Measurements from ENCODE around the gene KIAA0825.

The KIAA0825 gene

DNA sequence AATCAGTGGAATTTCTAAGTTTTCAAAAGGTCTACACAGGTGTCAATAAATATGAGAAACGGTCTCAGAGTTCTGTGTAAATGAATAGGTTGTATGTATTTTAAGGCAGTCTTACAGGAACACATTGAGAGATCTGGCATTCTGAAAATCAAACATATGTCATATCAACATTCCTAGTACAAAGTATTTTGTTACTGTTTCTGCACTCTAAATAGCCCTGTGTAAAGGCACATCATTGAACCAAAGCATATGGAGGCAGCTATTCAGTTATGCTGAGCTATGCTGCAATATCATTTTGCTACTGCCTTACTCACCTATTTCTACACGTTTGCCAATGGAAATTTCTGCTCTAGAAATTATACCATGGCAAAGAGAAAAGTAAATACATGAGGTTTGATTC lies 379.1 kb downstream of the KIAA0825 start:
- intact Hi-C loops (cut with DNase I), result no loop called here
- no peak for DNase-seq

DNA sequence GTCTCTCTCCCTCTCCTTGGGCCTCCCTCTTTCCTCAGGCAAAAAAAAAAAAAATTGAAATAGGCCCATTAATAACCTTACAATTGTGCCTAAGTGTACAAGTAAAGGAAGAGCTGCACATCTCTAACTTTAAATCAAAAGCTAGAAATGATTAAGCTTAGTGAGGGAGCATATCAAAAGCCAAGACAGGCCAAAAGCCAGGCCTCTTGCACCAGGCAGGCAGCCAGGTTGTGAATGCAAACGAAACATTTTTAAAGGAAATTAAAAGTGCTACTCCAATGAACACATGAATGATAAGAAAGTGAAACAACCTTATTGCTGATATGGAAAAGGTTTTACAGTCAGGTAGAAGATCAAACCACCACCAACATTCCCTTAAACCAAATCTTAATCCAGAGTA lies 383.4 kb downstream of the KIAA0825 start:
- no peak for DNase-seq
- intact Hi-C loops (cut with DNase I), result no loop called here

GRCh38 chr5:94228791-94229190 lies 389.6 kb downstream of the KIAA0825 start:
- intact Hi-C loops (cut with DNase I), result no loop called here
- no peak for DNase-seq

- no peak for DNase-seq
- intact Hi-C loops (cut with DNase I), result no loop called here
These were observed 395.2 kb downstream of the KIAA0825 start for GRCh38 chr5:94223235-94223634.

GRCh38 chr5:94218374-94218773 lies 400.0 kb downstream of the KIAA0825 start:
- intact Hi-C loops (cut with DNase I), result no loop called here
- DNase-seq, result no peak

DNA sequence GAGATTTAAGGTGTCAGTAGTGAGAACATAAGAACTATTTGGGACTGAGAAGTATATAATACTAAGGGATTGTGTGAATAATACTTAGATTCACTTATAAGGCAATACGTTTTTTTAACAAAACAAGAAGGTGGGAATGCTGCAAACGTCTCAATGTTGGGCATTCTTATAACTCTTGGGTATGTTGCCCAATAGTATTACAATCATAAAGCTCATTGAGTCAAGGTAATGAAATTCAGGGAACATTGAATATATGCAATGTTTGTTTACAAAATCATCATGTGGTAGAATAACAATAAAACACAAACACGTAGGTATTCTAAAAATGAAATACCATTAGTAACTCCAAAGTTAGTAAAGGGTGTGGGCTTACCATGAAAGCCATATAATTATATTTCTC lies 400.7 kb downstream of the KIAA0825 start:
- intact Hi-C loops (cut with DNase I), result no loop called here

DNA sequence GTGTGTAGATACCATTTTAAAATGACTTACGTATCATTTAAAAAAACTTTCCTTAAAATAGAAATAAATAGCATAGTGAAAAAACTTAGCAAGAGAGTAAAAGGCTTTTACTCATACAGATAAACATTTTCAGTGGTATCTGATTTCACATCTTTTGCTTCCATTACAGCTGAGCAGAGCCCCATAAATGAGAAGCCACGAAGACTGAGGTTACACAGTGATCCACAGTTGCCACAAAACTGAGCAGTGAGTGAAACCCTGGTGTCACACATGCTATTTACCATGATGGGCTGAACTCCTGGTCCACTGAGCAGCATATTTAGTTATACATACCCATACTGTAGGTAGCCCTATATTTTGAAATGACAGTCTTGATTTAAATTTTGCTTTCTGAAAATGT lies 401.2 kb downstream of the KIAA0825 start:
- intact Hi-C loops (cut with DNase I), result no loop called here
- no peak for DNase-seq

More for the DNA sequence above, 400.7 kb downstream of the KIAA0825 start:
- no peak for DNase-seq

DNA sequence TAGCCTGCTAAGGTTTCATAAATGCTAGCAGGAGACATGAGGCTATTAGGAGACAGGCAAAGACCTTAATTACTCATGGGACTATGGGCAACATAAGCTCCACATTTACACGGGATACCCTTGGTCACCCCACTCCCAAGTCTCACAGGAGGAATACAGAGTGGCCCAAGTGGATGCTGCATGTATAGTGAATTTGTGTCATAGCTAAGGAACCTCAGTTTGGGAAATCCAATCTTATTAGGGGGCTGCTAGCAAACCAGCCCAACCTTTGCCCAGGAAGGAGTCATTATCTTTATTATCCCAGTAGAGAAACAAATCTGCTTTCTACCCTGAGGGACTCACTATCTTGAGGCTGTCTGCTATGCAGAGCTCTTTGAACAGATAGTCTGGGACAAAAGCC lies 405.9 kb downstream of the KIAA0825 start:
- intact Hi-C loops (cut with DNase I), result no loop called here
- no peak for DNase-seq

GRCh38 chr5:94209774-94210355 lies 408.5 kb downstream of the KIAA0825 start:
- no peak for DNase-seq

DNA sequence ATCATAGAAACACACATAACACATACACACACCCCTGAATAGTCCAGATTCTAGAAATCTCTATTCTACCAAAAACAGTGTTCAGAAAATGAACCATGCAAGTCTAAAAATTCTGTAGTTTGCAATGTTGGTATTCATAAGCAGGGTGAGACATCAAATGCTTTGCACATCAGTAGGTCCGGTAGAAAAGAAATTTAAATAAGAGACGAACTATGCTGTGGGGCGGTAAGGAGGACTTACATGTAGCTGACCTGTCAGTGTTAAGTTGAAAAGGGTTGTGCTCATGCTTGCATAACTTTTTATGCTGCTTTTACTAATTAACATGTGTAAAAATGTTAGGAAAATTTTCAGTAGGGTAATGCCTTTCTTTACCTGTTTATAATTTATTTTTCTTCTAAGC lies 409.1 kb downstream of the KIAA0825 start:
- DNase-seq, result no peak
- intact Hi-C loops (cut with DNase I), result no loop called here

More at GRCh38 chr5:94209774-94210355, 408.5 kb downstream of the KIAA0825 start:
- intact Hi-C loops (cut with DNase I), result no loop called here

GRCh38 chr5:94199566-94199965 lies 418.8 kb downstream of the KIAA0825 start:
- intact Hi-C loops (cut with DNase I), result no loop called here
- DNase-seq, result no peak

GRCh38 chr5:94197970-94198369 lies 420.4 kb downstream of the KIAA0825 start:
- intact Hi-C loops (cut with DNase I), result no loop called here
- DNase-seq, result no peak

DNA sequence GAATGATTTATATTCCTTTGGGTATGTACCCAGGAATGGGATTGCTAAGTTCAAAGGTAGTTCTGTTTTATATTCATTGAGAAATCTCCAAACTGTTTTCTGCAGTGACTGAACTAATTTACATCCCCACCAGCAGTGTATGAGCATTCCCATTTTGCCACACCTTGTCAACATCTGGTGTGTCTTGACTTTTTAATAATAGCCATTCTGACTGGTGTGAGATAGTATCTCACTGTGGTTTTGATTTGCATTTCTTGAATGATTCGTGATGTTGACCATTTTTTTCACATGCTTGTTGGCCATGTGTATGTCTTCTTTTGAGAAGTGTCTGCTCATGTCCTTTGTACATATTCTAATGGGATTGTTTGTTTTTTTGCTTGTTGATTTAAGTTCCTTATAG lies 421.5 kb downstream of the KIAA0825 start:
- no peak for DNase-seq
- intact Hi-C loops (cut with DNase I), result no loop called here

DNA sequence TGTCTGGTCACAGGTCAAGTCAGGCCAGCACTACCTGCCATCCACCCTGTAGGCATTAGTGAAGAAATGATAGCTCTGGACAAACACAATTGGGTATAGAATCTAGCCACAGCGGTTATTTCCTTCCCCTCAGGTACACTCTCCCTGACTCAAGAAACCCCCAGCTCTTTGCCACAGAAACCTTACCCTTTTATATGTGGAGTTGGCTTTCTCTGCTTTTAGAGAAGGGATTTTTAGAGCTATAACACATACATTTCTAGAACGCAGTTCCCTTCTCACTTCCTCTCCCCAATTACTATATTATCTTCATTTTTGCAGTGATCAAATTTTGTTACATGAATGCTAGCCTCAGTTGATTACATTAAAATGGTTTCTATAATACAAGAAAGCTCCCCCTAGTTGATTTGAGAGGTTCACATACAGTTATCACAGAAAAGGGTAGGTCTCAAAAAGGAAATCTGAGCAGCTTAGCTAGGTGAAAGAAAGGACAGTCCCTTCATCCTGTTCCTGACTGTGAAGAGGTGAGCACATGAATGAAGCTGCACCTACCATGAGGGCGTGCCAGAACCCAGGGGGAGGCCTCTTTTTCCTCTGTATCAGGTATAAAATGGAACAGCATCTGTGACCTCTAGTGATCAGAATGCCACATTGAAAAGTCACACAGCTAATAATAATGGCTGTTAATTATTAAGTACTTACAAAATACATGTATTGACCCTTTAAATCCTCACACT lies 425.6 kb downstream of the KIAA0825 start:
- intact Hi-C loops (cut with DNase I), result no loop called here
- DNase-seq, result no peak

GRCh38 chr5:94191604-94192003 lies 426.8 kb downstream of the KIAA0825 start:
- intact Hi-C loops (cut with DNase I), result no loop called here
- DNase-seq, result peak in 1 of 42 donors; percentile 4

DNA sequence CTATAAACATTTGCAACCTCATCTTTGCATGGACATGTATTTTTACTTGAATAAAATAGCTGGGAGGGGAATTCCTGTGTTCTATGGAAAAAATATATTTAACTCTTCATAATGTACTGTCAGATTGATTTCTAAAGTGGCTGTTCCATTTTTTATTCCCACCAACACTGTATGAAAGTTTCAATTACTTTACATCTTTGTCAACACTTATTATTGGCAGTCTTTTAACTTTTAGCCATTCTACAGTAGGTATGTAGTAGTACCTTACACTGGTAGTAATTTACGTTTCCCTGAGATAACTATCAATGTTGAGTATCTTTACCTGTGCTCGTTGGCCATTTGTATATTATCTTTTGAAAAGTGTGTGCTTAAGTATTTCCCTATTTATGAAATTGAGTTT lies 429.7 kb downstream of the KIAA0825 start:
- intact Hi-C loops (cut with DNase I), result no loop called here
- DNase-seq, result no peak

DNA sequence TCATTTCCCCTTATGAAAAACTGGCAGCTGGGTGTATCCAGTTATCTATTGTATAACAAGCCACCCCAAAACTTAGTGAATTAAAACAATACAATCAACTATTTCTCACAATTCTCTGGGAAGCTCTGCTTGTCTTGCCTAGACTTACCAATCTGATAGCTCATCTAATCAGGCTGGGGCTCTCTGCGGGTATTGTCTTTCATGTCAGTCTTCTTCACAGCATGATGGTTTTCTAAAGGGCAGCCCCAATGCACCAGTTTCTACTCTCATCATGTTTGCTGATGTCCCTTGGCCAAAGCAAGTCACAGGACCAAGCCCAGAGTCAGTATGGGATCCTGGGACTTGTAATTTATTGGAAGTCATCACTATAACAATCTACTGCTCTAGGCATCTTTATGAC lies 433.5 kb downstream of the KIAA0825 start:
- intact Hi-C loops (cut with DNase I), result no loop called here
- no peak for DNase-seq

DNA sequence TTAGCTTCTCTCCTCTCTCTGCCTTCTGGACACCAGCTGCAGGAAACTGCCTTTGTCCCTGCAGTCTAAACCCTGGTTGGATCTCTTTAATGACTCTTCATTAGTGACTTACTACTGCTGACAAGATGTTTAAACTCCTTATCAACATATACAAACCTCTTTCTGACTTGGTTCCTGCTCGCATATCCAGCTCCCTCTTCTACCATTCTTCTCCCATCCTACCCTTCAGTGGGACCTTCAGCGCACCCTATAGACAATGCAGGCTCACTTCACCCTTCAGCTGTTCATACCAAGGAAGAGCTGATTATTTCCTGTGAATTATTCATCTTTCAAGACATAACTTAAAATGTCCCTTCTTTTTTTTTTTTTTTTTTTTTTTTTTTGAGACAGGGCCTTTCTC lies 436.5 kb downstream of the KIAA0825 start:
- intact Hi-C loops (cut with DNase I), result no loop called here
- DNase-seq, result no peak

DNA sequence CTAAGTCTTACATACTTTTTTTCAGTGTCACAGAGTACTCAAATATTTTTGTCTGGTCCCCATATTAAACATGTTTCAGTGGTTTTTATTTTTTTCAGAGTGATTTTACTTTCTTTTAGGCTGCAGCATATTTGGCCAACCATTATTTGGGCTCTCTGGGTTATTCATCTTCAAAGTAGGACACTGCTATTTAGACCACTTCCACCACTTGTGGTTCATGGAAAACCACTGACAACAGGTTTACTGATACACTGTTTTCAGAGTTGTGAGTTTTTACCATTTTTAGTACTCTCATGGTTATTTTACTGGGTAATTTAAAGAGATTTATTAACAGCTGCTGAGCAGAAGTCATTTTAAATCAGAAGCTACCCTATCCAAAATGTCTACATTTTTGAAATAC lies 437.6 kb downstream of the KIAA0825 start:
- no peak for DNase-seq
- intact Hi-C loops (cut with DNase I), result no loop called here

DNA sequence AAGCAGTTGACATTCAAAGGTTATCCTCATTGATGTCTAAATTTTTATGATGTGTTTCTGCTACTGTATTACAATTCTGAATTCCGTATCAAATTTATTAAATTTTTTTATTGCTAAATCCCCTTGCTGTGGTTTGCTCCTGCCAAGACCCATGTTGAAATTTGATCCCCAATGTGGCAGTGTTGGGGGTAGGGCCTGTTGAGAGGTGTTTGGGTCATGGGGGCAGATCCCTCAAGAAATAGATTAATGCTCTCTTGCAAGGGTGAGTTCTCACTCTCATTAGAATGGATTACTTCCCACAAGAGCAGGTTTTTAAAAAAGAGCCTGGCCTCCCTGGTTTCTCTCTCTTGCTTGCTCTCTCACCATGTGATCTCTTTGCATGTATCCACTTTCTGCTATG lies 442.5 kb downstream of the KIAA0825 start:
- DNase-seq, result no peak
- intact Hi-C loops (cut with DNase I), result no loop called here

DNA sequence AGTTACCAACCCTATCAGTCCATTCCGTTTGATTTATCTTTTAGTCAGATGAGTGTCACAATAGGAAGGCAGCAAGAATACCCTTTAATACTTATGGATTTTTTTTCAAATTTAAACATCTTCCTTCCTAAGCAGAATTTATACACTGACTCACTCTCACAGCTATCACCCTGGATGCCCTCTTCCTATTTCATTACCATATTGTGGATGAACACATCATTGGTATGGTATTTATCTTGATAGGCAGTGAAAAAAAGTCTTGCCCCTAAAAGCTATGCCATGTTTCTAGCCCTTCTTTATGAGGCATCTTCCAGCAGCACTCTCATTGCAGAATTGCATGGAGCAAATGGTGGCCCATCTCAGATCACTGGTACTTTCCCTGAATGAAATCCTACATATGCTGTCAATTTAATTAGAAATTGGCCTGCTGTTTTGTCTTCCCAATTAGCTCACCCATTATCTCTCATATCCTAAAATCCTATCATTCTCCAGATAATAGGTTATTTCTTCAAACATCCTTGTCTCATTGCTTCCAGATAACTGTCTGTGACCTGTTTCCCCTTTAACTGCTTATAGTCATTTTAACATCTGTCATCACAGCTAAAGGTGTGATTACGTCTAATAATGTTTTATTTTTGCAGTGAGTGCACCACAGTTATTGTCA lies 443.5 kb downstream of the KIAA0825 start:
- no peak for DNase-seq
- intact Hi-C loops (cut with DNase I), result no loop called here
